ENCODE data around the gene DIDO1.

The DIDO1 gene

DNA sequence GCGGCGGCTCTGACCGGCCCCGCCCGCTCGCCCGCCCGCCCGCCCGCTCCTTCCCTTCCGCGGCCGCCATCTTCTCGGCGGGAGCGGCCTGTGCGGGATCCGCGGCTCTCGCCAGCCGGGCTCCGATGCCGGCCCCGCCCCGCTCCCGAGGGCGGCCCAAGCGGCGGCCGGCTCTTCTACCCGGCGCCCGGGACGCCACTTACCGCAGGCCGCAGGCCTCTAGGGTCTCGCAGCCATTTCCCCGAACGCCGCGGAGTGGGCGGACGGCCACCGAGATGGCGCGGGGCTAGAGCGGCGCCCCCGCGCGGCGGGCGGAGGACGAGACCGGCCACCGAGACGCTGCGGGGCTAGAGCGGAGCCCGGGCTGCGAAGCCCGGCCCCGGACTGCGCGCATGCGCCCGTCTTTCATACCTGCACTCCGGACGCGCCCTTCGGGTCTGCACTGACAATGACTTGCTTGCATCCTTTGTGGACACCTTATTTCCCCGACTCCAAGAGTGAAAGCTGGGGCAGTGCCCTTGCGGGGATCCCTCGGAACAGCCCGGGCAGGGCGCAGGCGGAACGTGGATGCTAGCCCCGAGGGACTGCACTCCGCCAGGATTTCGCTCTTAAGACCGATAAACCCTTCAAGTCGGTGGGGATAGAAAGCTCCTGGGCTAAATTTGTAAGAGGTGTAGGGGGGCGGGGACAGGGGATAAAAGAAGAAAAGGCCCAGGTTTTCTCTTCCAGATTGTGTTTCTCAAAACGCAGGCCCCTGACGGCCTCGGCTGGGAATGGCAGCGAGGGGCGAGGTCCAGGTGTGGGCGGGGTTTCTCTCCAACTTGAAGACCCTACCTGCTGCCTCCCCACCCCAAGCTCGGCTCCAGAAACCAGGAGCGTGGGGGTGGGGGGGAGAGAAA lies at the start of gene DIDO1:
Gene DIDO1 (minus strand): TSS at position 277 of the 899 bp plus-strand sequence.
- Histone ChIP-seq H3K4me3 (ENCODE audit: low read depth in 1 of 2, low read length in 2 of 2) (peak within 1 kb of the TSS; percentile 96 to 97), H3K36me3 (ENCODE audit: control insufficient read depth in 1 of 2, insufficient read depth in 2 of 2, low read length in 2 of 2) (no peaks in the 10 kb centered on the region), H3K4me1 (ENCODE audit: control insufficient read depth in 1 of 2, insufficient read depth in 2 of 2, low read length in 2 of 2) (peaks cover 21 to 64% of the 10 kb centered on the region in 2 donors), H3K27ac (ENCODE audit: low read length) (peak within 1 kb of the TSS; percentile 98), H3K27me3 (ENCODE audit: low read depth, low read length) (no peaks in the 10 kb centered on the region), H3K9me3 (ENCODE audit: control insufficient read depth in 1 of 2, low read length in 2 of 2) (no peaks in the 10 kb centered on the region)

GRCh38 chr20:62975251-62975760 lies 49.0 kb upstream of the DIDO1 start:
- Histone ChIP-seq H3K27me3 (ENCODE audit: low read depth, low read length) (peaks cover 64% of the 10 kb centered on the region), H3K4me1 (ENCODE audit: control insufficient read depth in 1 of 2, insufficient read depth in 2 of 2, low read length in 2 of 2) (peaks cover 0 to 7% of the 10 kb centered on the region in 2 donors)

GRCh38 chr20:62972845-62973745 lies 46.8 kb upstream of the DIDO1 start:
- Histone ChIP-seq H3K4me1 (ENCODE audit: control insufficient read depth in 1 of 2, insufficient read depth in 2 of 2, low read length in 2 of 2) (peaks cover 0 to 7% of the 10 kb centered on the region in 2 donors), H3K27ac (ENCODE audit: low read length) (no peak overlapping the region), H3K4me3 (ENCODE audit: low read depth in 1 of 2, low read length in 2 of 2) (peak overlapping the region in 1 of 2 donors; percentile 32), H3K9me3 (ENCODE audit: control insufficient read depth in 1 of 2, low read length in 2 of 2) (no peaks in the 10 kb centered on the region), H3K27me3 (ENCODE audit: low read depth, low read length) (peaks cover 47% of the 10 kb centered on the region), H3K36me3 (ENCODE audit: control insufficient read depth in 1 of 2, insufficient read depth in 2 of 2, low read length in 2 of 2) (no peaks in the 10 kb centered on the region)

More at GRCh38 chr20:62975251-62975760, 49.0 kb upstream of the DIDO1 start:
- no peak overlapping the region for H3K27ac ChIP-seq (ENCODE audit: low read length)
- H3K36me3 ChIP-seq (ENCODE audit: control insufficient read depth in 1 of 2, insufficient read depth in 2 of 2, low read length in 2 of 2), result no peaks in the 10 kb centered on the region
- no peak overlapping the region for H3K4me3 ChIP-seq (ENCODE audit: low read depth in 1 of 2, low read length in 2 of 2)
- H3K9me3 ChIP-seq (ENCODE audit: control insufficient read depth in 1 of 2, low read length in 2 of 2), result no peaks in the 10 kb centered on the region

DNA sequence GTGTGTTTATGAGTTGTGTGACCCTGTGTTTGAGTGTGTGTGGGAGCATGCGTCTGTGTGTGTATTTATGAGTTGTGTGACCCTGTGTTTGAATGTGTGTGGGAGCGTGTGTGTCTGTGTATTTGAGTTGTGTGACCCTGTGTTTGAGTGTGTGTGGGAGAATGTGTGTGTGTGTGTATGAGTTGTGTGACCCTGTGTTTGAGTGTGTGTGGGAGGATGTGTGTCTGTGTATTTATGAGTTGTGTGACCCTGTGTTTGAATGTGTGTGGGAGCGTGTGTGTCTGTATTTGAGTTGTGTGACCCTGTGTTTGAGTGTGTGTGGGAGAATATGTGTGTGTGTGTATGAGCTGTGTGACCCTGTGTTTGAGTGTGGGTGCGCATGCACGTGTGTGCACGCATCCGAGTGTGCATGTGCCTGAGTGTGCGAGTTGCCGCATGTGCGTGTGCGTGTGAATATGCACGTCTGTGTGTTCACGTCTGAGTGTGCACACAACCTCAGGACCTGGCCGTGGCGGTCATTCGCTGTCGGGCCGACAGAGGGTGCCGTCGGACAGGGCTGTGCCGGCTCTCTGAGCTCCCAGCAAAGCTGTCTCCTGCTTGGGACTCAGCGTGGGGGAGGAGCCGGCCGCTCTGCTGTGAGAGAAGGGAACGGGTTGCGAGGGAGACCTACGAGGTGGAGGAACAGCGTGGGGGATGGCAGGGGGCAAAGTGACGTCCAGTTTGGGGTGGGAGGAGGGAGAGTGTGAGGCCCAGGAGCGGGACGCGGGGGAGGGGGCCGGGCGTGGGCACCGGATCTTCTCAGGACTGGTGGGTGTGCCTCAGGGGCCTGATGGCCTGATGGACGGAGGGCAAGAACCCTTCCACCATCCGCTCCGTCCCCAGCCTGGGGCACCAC lies 45.9 kb upstream of the DIDO1 start:
- peaks cover 45% of the 10 kb centered on the region for H3K27me3 ChIP-seq (ENCODE audit: low read depth, low read length)
- no peak overlapping the region for H3K27ac ChIP-seq (ENCODE audit: low read length)
- peaks cover 0 to 7% of the 10 kb centered on the region in 2 donors for H3K4me1 ChIP-seq (ENCODE audit: control insufficient read depth in 1 of 2, insufficient read depth in 2 of 2, low read length in 2 of 2)
- H3K9me3 ChIP-seq (ENCODE audit: control insufficient read depth in 1 of 2, low read length in 2 of 2), result no peaks in the 10 kb centered on the region
- no peaks in the 10 kb centered on the region for H3K36me3 ChIP-seq (ENCODE audit: control insufficient read depth in 1 of 2, insufficient read depth in 2 of 2, low read length in 2 of 2)
- peak overlapping the region in 1 of 2 donors; percentile 32 for H3K4me3 ChIP-seq (ENCODE audit: low read depth in 1 of 2, low read length in 2 of 2)

GRCh38 chr20:62971211-62971949 lies 45.1 kb upstream of the DIDO1 start:
- H3K9me3 ChIP-seq (ENCODE audit: control insufficient read depth in 1 of 2, low read length in 2 of 2), result no peaks in the 10 kb centered on the region
- peaks cover 0 to 7% of the 10 kb centered on the region in 2 donors for H3K4me1 ChIP-seq (ENCODE audit: control insufficient read depth in 1 of 2, insufficient read depth in 2 of 2, low read length in 2 of 2)
- H3K27me3 ChIP-seq (ENCODE audit: low read depth, low read length), result peaks cover 45% of the 10 kb centered on the region
- H3K36me3 ChIP-seq (ENCODE audit: control insufficient read depth in 1 of 2, insufficient read depth in 2 of 2, low read length in 2 of 2), result no peaks in the 10 kb centered on the region
- no peak overlapping the region for H3K4me3 ChIP-seq (ENCODE audit: low read depth in 1 of 2, low read length in 2 of 2)
- H3K27ac ChIP-seq (ENCODE audit: low read length), result no peak overlapping the region

DNA sequence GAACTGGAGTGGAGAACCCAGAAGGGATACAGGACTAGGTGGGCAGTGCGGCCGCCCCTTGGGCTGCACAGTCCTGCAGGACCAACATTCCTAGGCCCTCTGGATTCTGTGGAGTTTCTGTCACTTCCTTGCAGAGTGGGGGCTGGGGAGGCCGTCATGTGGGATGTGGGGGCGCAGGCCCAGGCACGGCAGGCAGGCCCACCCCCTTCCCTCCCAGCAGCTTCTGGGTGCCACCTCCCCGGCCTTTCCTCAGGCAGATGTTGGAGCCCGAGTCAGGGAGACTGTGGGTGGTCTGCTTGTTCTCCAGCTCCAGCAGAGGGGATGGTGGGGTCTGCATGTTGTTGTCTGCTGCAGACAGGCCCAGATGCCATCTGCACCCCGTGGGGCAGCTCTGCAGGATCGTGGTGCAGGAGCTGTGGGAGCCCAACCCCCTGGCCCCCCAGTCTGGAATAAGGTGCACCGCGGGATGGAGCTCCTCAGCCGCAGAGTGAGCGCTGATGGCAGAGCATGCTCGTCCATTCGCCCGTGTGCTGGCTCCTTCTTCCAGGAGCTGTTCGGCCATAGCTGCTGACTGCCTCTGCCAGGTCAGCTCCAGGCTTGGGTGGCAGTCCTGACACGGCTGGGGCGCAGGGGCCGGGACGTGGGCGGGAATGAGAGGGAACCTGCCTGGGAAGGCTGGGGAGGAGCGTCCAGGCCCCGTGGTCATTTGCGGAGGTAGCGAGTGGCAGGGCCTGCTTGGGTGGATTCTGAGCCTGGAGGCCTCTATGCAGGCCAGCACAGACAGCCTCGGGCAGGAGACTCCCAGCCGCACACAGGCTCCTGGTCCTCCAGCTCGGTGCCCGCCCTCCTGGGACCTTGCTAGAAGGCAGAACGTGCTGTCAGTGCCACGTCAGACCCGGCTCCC lies 44.3 kb upstream of the DIDO1 start:
- Histone ChIP-seq H3K27me3 (ENCODE audit: low read depth, low read length) (peaks cover 41% of the 10 kb centered on the region), H3K36me3 (ENCODE audit: control insufficient read depth in 1 of 2, insufficient read depth in 2 of 2, low read length in 2 of 2) (peaks cover 0 to 3% of the 10 kb centered on the region in 2 donors), H3K9me3 (ENCODE audit: control insufficient read depth in 1 of 2, low read length in 2 of 2) (no peaks in the 10 kb centered on the region), H3K4me1 (ENCODE audit: control insufficient read depth in 1 of 2, insufficient read depth in 2 of 2, low read length in 2 of 2) (peaks cover 0 to 7% of the 10 kb centered on the region in 2 donors), H3K27ac (ENCODE audit: low read length) (no peak overlapping the region), H3K4me3 (ENCODE audit: low read depth in 1 of 2, low read length in 2 of 2) (no peak overlapping the region)

DNA sequence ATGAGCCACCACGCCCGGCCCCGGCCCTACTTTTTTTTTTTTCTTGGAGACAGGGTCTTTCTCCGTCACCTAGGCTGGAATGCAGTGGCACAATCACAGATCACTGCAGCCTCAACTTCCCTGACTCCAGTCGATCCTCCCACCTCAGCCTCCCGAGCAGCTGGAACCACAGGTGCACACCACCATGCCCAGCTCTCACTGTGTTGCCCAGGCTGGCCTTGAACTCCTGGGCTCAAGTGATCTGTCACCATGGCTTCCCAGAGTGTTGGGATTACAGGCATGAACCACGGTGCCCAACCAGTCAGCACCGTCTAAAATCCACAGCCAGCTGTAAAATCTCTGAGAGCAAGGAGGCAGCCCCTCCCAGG lies 43.6 kb upstream of the DIDO1 start:
- peaks cover 38% of the 10 kb centered on the region for H3K27me3 ChIP-seq (ENCODE audit: low read depth, low read length)
- no peak overlapping the region for H3K27ac ChIP-seq (ENCODE audit: low read length)
- H3K9me3 ChIP-seq (ENCODE audit: control insufficient read depth in 1 of 2, low read length in 2 of 2), result no peaks in the 10 kb centered on the region
- peaks cover 0 to 8% of the 10 kb centered on the region in 2 donors for H3K36me3 ChIP-seq (ENCODE audit: control insufficient read depth in 1 of 2, insufficient read depth in 2 of 2, low read length in 2 of 2)
- no peak overlapping the region for H3K4me3 ChIP-seq (ENCODE audit: low read depth in 1 of 2, low read length in 2 of 2)
- peaks cover 0 to 7% of the 10 kb centered on the region in 2 donors for H3K4me1 ChIP-seq (ENCODE audit: control insufficient read depth in 1 of 2, insufficient read depth in 2 of 2, low read length in 2 of 2)

DNA sequence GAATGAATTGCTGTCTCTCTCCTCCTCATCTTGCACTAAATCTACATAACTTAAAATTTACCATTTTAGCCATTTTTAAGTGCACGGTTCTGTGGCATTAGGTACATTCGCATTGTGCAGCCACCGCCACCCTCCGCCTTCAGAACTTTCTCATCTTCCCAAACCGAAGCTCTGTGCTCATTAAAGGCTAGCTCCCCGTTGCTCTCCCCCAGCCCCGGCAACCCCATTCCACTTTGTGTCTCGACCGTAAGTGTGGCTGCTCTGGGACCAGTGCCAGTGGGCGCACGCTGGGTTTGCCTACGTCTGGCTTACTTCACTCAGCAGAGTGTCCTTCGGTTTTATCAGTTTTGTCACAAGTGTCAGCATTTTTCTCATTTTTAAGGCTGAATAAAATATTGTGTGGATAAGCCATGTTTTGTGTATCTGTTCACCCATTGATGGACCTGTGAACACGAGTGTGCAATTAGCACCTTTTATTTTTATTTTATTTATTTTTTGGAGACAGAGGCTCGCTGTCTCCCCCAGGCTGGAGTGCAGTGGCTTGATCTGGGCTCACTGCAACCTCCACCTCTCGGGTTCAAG lies 43.0 kb upstream of the DIDO1 start:
- Histone ChIP-seq H3K9me3 (ENCODE audit: control insufficient read depth in 1 of 2, low read length in 2 of 2) (no peaks in the 10 kb centered on the region), H3K4me1 (ENCODE audit: control insufficient read depth in 1 of 2, insufficient read depth in 2 of 2, low read length in 2 of 2) (peaks cover 0 to 7% of the 10 kb centered on the region in 2 donors), H3K36me3 (ENCODE audit: control insufficient read depth in 1 of 2, insufficient read depth in 2 of 2, low read length in 2 of 2) (peaks cover 0 to 14% of the 10 kb centered on the region in 2 donors), H3K27me3 (ENCODE audit: low read depth, low read length) (peaks cover 31% of the 10 kb centered on the region), H3K4me3 (ENCODE audit: low read depth in 1 of 2, low read length in 2 of 2) (no peak overlapping the region), H3K27ac (ENCODE audit: low read length) (no peak overlapping the region)

- Histone ChIP-seq H3K36me3 (ENCODE audit: control insufficient read depth in 1 of 2, insufficient read depth in 2 of 2, low read length in 2 of 2) (peaks cover 0 to 19% of the 10 kb centered on the region in 2 donors), H3K4me1 (ENCODE audit: control insufficient read depth in 1 of 2, insufficient read depth in 2 of 2, low read length in 2 of 2) (peaks cover 0 to 7% of the 10 kb centered on the region in 2 donors), H3K9me3 (ENCODE audit: control insufficient read depth in 1 of 2, low read length in 2 of 2) (no peaks in the 10 kb centered on the region), H3K27ac (ENCODE audit: low read length) (no peak overlapping the region), H3K27me3 (ENCODE audit: low read depth, low read length) (peaks cover 25% of the 10 kb centered on the region), H3K4me3 (ENCODE audit: low read depth in 1 of 2, low read length in 2 of 2) (no peak overlapping the region)
Observed at GRCh38 chr20:62968378-62969178, 42.3 kb upstream of the DIDO1 start.

All from muscle layer of duodenum (tissue), 2 donors.